SK-N-SH (cell line): ENCODE measurements around the gene CLCNKB. TPM values are rescaled to one million over a fixed set of nuclear protein-coding genes. Genes with fewer than 3 reads are reported as not detected.

Experiments
- CTCF ChIA-PET: fragments of 300-600, 350-600 bp; formaldehyde crosslinking; extraction: SDS; loops from one replicate; lab custom pipeline; 2021; lab: Yijun Ruan, JAX
- POLR2A ChIA-PET: fragments of 350-600 bp; sonication (Branson Sonifier 250); formaldehyde crosslinking; extraction: SDS; loops from one replicate; lab custom pipeline; 2020; ENCODE audit warnings: antibody characterized with exemption, inconsistent platforms; lab: Yijun Ruan, JAX
- DNase-seq: peaks from one replicate; pipeline ENCODE4 v3.0.0; 2012
- H2AFZ ChIP-seq: fragments of 200-600 bp; sonication (generic); 2 replicates; pipeline ENCODE4 v1.8.1; 2016; ENCODE audit warnings: antibody characterized with exemption, mild to moderate bottlenecking, low read depth
- H3F3A ChIP-seq: fragments of 200-600 bp; sonication (generic); replicated peaks from 2 replicates; pipeline ENCODE3; 2016; ENCODE audit warnings: antibody characterized with exemption, mild to moderate bottlenecking; ENCODE audit not compliant: insufficient read depth
- H3K27ac ChIP-seq, 2 experiments: fragments of 200-500 bp in 1 of 2; fragments of 200-600 bp in 1 of 2; sonication (Bioruptor generic) in 1 of 2; sonication (generic), shearing (Covaris generic) in 1 of 2; 2 replicates each; pipeline versions ENCODE4 v1.5.1 to v1.6.1; 2014 to 2016; ENCODE audit warnings: low read depth in 2 of 2, inconsistent platforms in 1 of 2, low read length in 1 of 2, mild to moderate bottlenecking in 1 of 2, mixed read lengths in 1 of 2
- H3K27me3 ChIP-seq: fragments of 200-600 bp; sonication (generic), shearing (Covaris generic); 2 replicates; pipeline ENCODE4 v1.6.1; 2016; ENCODE audit warnings: mixed run types; ENCODE audit not compliant: insufficient read depth
- H3K36me3 ChIP-seq, 2 experiments: fragments of 200-500 bp in 1 of 2; fragments of 200-600 bp in 1 of 2; sonication (Bioruptor generic) in 1 of 2; sonication (generic) in 1 of 2; replicated peaks in 1 of 2; 2 replicates each; pipeline versions ENCODE3 to v1.5.1; 2014 to 2016; ENCODE audit warnings: low read length in 1 of 2, mild to moderate bottlenecking in 1 of 2; ENCODE audit not compliant: insufficient read depth in 2 of 2, control insufficient read depth in 1 of 2
- H3K4me1 ChIP-seq, 2 experiments: fragments of 200-500 bp in 1 of 2; fragments of 200-600 bp in 1 of 2; sonication (Bioruptor generic) in 1 of 2; sonication (generic), shearing (Covaris generic) in 1 of 2; 2 replicates each; pipeline versions ENCODE4 v1.5.1 to v1.6.1; 2014 to 2016; ENCODE audit warnings: low read depth in 1 of 2, low read length in 1 of 2, mixed run types in 1 of 2; ENCODE audit not compliant: insufficient read depth in 2 of 2, control insufficient read depth in 1 of 2
- H3K4me2 ChIP-seq: fragments of 200-600 bp; sonication (generic), shearing (Covaris generic); 2 replicates; pipeline ENCODE4 v1.6.1; 2017; ENCODE audit warnings: mixed run types
- H3K4me3 ChIP-seq, 2 experiments: fragments of 200-500 bp in 1 of 2; fragments of 200-600 bp in 1 of 2; sonication (Bioruptor generic) in 1 of 2; sonication (generic), shearing (Covaris generic) in 1 of 2; 2 replicates each; pipeline versions ENCODE4 v1.5.1 to v1.8.1; 2014 to 2016; ENCODE audit warnings: low read depth in 2 of 2, inconsistent platforms in 1 of 2, low read length in 1 of 2, mild to moderate bottlenecking in 1 of 2, mixed read lengths in 1 of 2, moderate library complexity in 1 of 2
- H3K79me2 ChIP-seq: fragments of 200-600 bp; sonication (generic); 2 replicates; pipeline ENCODE4 v1.8.1; 2017; ENCODE audit warnings: mild to moderate bottlenecking; ENCODE audit not compliant: insufficient read depth
- H3K9ac ChIP-seq: fragments of 200-600 bp; sonication (generic); 2 replicates; pipeline ENCODE4 v1.6.1; 2017; ENCODE audit warnings: mixed run types
- H3K9me2 ChIP-seq: fragments of 200-600 bp; sonication (generic); 2 replicates; pipeline ENCODE4 v1.6.1; 2017; ENCODE audit warnings: mixed run types
- H3K9me3 ChIP-seq: fragments of 200-600 bp; sonication (generic); 2 replicates; pipeline ENCODE4 v1.6.1; 2017; ENCODE audit warnings: mixed run types, mild to moderate bottlenecking, moderate library complexity
- H4K20me1 ChIP-seq: fragments of 200-600 bp; sonication (generic); 2 replicates; pipeline ENCODE4 v1.6.1; 2017; ENCODE audit warnings: mild to moderate bottlenecking, mixed run types; ENCODE audit not compliant: insufficient read depth
- CHD2 ChIP-seq: fragments of 150-350 bp; IDR thresholded peaks from 2 replicates; pipeline ENCODE4 v1.6.1; 2018; ENCODE audit warnings: low read length; ENCODE audit not compliant: partially characterized antibody
- FOSL2 ChIP-seq: IDR thresholded peaks from 2 replicates; pipeline ENCODE4 v1.4.0; 2012; ENCODE audit warnings: low read depth, mild to moderate bottlenecking, moderate library complexity, borderline replicate concordance
- FOXM1 ChIP-seq: IDR thresholded peaks from 2 replicates; pipeline ENCODE4 v1.4.0; 2012; ENCODE audit warnings: low read depth, mild to moderate bottlenecking
- JUND ChIP-seq: IDR thresholded peaks from 2 replicates; pipeline ENCODE4 v1.4.0; 2012
- MEF2A ChIP-seq: IDR thresholded peaks from 2 replicates; pipeline ENCODE4 v1.4.0; 2012; ENCODE audit warnings: low read depth, borderline replicate concordance
- RAD21 ChIP-seq: IDR thresholded peaks from 2 replicates; pipeline ENCODE4 v1.6.1; 2012; ENCODE audit warnings: mild to moderate bottlenecking, low read length
- RCOR1 ChIP-seq: fragments of 150-350 bp; IDR thresholded peaks from 2 replicates; pipeline ENCODE4 v1.6.1; 2017; ENCODE audit warnings: antibody characterized with exemption, low read length
- RXRA ChIP-seq: IDR thresholded peaks from 2 replicates; pipeline ENCODE4 v1.4.0; 2012; ENCODE audit warnings: low read depth, mild to moderate bottlenecking, borderline replicate concordance
- TCF12 ChIP-seq: IDR thresholded peaks from 2 replicates; pipeline ENCODE4 v1.4.0; 2012
- YY1 ChIP-seq: IDR thresholded peaks from 2 replicates; pipeline ENCODE4 v1.4.0; 2012; ENCODE audit warnings: low read depth, mild to moderate bottlenecking
- WGBS: methylation state at CpG from one replicate; pipeline ENCODE4 v1.1.6; 2017; ENCODE audit warnings: low lambda C conversion rate; 5-methylcytosine and 5-hydroxymethylcytosine counted together
- polyA plus RNA-seq, 3 experiments: library from polyadenylated mRNA; depleted of rRNA; stranded (reverse); fragments of >200 nt; gene quantifications; 2 replicates each; pipeline ENCODE4 v1.2.3, GENCODE V29; 2012
- TF ChIP-seq, protein P1 (sequence below): IDR thresholded peaks from 2 replicates; pipeline ENCODE4; 2012
- TF ChIP-seq, protein P2 (sequence below): fragments of 200-600 bp; sonication (generic); IDR thresholded peaks from 2 replicates; pipeline ENCODE4 v1.6.1; 2017; ENCODE audit warnings: antibody characterized with exemption, mild to moderate bottlenecking, moderate library complexity

The CLCNKB gene
- polyA plus RNA-seq, 1 of the 3 experiments (the other 2 are of a cell fraction): 0.41 TPM

DNA sequence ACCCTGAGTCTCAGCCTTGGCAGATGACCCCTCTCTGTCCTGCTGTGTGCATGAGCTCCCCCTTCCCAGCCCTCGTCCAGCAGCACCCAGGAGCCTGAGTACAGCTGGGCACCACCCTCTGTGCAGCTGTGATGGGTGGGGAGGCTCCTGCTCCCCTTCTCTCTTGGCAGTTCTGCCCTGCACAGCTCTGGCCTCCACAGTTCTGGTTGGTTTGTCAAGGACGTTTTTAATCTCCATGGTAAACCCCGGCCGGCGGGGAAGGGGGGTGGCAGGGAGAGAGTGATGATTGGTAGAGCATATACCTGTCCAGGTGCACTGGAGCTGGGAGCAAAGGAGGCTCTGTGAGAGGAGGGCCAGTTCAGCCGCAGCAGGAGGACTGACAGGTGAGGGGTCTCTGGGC is 21.9 kb upstream of the CLCNKB start, which contains the start of gene CLCNKA:
Gene CLCNKA, plus strand, starts transcription at position 356 of the 400 bp plus-strand sequence. CDS start 584 bp downstream, outside the sequence.
- H3K9me2 ChIP-seq: no peaks in the 10 kb centered on the region
- TF ChIP-seq, protein P1, sequence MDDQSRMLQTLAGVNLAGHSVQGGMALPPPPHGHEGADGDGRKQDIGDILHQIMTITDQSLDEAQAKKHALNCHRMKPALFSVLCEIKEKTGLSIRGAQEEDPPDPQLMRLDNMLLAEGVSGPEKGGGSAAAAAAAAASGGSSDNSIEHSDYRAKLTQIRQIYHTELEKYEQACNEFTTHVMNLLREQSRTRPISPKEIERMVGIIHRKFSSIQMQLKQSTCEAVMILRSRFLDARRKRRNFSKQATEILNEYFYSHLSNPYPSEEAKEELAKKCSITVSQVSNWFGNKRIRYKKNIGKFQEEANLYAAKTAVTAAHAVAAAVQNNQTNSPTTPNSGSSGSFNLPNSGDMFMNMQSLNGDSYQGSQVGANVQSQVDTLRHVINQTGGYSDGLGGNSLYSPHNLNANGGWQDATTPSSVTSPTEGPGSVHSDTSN: no peak
- TF ChIP-seq TCF12: no peak
- no peak for TF ChIP-seq FOSL2
- no peak for TF ChIP-seq RAD21
- H3K9me3 ChIP-seq: no peaks in the 10 kb centered on the region
- H3F3A ChIP-seq: no peaks in the 10 kb centered on the region
- H3K9ac ChIP-seq: no peak within 1 kb of the TSS
- no peaks in the 10 kb centered on the region for H3K79me2 ChIP-seq
- ChIA-PET POLR2A (interaction anchor here (0.6 kb wide), 1 partner anchor 10 kb away, joined by 3 read pairs; no protein-coding TSS in a partner anchor), CTCF (interaction anchor here (1.1 to 1.3 kb wide), 3 partner anchors 12 to 27 kb away, joined by 4 to 5 read pairs (median 4); no protein-coding TSS in a partner anchor)
- no peak within 1 kb of the TSS for H3K4me3 ChIP-seq
- no peaks in the 10 kb centered on the region for H3K27me3 ChIP-seq
- no peaks in the 10 kb centered on the region for H3K36me3 ChIP-seq
- 68% methylated on average over 6 of the region's 6 CpGs for WGBS
- H3K4me1 ChIP-seq: peaks cover 10 to 34% of the 10 kb centered on the region in 2 experiments; a peak in 2 of 4 replicates
- H3K4me2 ChIP-seq: no peak within 1 kb of the TSS
- no peak within 1 kb of the TSS for H2AFZ ChIP-seq
- DNase-seq: no peak
- no peaks in the 10 kb centered on the region for H4K20me1 ChIP-seq
- H3K27ac ChIP-seq: no peak within 1 kb of the TSS

DNA sequence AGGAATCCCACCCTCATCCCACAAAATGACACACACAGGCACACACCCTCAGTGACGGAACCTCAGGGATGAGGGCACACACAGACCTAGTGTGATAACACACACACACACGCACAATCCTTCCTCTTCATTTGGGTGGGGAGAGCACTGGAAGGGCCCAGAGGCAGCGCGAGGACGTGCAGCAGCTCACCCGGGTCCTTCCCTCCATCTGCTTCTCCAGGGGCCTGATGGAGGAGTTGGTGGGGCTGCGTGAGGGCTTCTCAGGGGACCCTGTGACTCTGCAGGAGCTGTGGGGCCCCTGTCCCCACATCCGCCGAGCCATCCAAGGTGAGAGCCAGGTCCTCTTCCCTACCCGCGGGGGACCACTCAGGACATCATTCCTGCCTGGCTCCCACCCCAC is 21.2 kb upstream of the CLCNKB start:
- Histone ChIP-seq H3K36me3 (no peaks in the 10 kb centered on the region), H3K4me2 (no peak overlapping the region), H3K79me2 (no peaks in the 10 kb centered on the region), H3K9ac (no peak overlapping the region), H3K4me1 (peaks cover 10 to 38% of the 10 kb centered on the region in 2 experiments; a peak in 2 of 4 replicates), H3K27me3 (no peaks in the 10 kb centered on the region), H3F3A (no peaks in the 10 kb centered on the region), H2AFZ (no peak overlapping the region), H3K9me3 (no peaks in the 10 kb centered on the region), H3K4me3 (no peak overlapping the region), H3K9me2 (no peaks in the 10 kb centered on the region), H3K27ac (no peak overlapping the region), H4K20me1 (no peaks in the 10 kb centered on the region)
- CTCF ChIA-PET: interaction anchor here (1.1 to 1.3 kb wide), 3 partner anchors 11 to 28 kb away, joined by 4 to 5 read pairs (median 4); no protein-coding TSS in a partner anchor
- POLR2A ChIA-PET: no interaction called here
- WGBS: 87% methylated on average over 6 of the region's 11 CpGs
- DNase-seq: no peak
- TF ChIP-seq RCOR1: no peak
- no peak for TF ChIP-seq YY1
- no peak for TF ChIP-seq TCF12
- TF ChIP-seq, protein P2, sequence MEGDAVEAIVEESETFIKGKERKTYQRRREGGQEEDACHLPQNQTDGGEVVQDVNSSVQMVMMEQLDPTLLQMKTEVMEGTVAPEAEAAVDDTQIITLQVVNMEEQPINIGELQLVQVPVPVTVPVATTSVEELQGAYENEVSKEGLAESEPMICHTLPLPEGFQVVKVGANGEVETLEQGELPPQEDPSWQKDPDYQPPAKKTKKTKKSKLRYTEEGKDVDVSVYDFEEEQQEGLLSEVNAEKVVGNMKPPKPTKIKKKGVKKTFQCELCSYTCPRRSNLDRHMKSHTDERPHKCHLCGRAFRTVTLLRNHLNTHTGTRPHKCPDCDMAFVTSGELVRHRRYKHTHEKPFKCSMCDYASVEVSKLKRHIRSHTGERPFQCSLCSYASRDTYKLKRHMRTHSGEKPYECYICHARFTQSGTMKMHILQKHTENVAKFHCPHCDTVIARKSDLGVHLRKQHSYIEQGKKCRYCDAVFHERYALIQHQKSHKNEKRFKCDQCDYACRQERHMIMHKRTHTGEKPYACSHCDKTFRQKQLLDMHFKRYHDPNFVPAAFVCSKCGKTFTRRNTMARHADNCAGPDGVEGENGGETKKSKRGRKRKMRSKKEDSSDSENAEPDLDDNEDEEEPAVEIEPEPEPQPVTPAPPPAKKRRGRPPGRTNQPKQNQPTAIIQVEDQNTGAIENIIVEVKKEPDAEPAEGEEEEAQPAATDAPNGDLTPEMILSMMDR: no peak
- no peak for TF ChIP-seq CHD2
- no peak for TF ChIP-seq RXRA
- TF ChIP-seq RAD21: no peak
- TF ChIP-seq JUND: no peak
- TF ChIP-seq FOXM1: no peak
- no peak for TF ChIP-seq FOSL2
- TF ChIP-seq MEF2A: no peak
